Endothelial cell (in vitro differentiated cells): ENCODE data around the gene ETNPPL. TPM values are rescaled to one million over a fixed set of nuclear protein-coding genes. Genes with fewer than 3 reads are reported as not detected.

Experiments used
- DNase-seq: peaks from one replicate; pipeline ENCODE4 v3.0.0; 2021; ENCODE audit warnings: low spot score
- H3K27ac Mint-ChIP-seq: one replicate; pipeline ENCODE4 v1.8.0; 2021; ENCODE audit warnings: mixed read lengths, inconsistent platforms; ENCODE audit not compliant: unreplicated experiment
- H3K27me3 Mint-ChIP-seq: one replicate; pipeline ENCODE4 v1.8.0; 2021; ENCODE audit warnings: mild to moderate bottlenecking, moderate library complexity, mixed read lengths, inconsistent platforms; ENCODE audit not compliant: unreplicated experiment
- H3K36me3 Mint-ChIP-seq: one replicate; pipeline ENCODE4 v1.8.0; 2021; ENCODE audit warnings: mild to moderate bottlenecking, low read depth, mixed read lengths, inconsistent platforms; ENCODE audit not compliant: unreplicated experiment
- H3K4me1 Mint-ChIP-seq: one replicate; pipeline ENCODE4 v1.8.0; 2021; ENCODE audit warnings: mild to moderate bottlenecking, mixed read lengths, inconsistent platforms; ENCODE audit not compliant: unreplicated experiment
- H3K4me3 Mint-ChIP-seq: one replicate; pipeline ENCODE4 v1.8.0; 2021; ENCODE audit warnings: mild to moderate bottlenecking, mixed read lengths, inconsistent platforms; ENCODE audit not compliant: unreplicated experiment
- H3K9me3 Mint-ChIP-seq: one replicate; pipeline ENCODE4 v1.8.0; 2021; ENCODE audit warnings: mixed read lengths, inconsistent platforms; ENCODE audit not compliant: unreplicated experiment
- CTCF ChIP-seq: fragments of 200-600 bp; sonication (generic); IDR thresholded peaks from one replicate; pipeline ENCODE4 v1.5.0; 2021; ENCODE audit warnings: antibody characterized with exemption; ENCODE audit not compliant: unreplicated experiment
- total RNA-seq: library from RNA; stranded (reverse); fragmentation: NEBNext Ultra II Directional; extraction: Animal tissue kit (Norgen Biotek cat#: 25700); gene quantifications from one replicate; pipeline ENCODE4 v1.2.1, GENCODE V29; 2021; ENCODE audit not compliant: unreplicated experiment

Gene ETNPPL
- total RNA-seq, 1 donor from 2014 or later: not detected

- no peak overlapping the region for H3K4me3 Mint-ChIP-seq
- no peak for TF ChIP-seq CTCF
- H3K27me3 Mint-ChIP-seq: peaks cover 2% of the 10 kb centered on the region
- no peaks in the 10 kb centered on the region for H3K4me1 Mint-ChIP-seq
- no peaks in the 10 kb centered on the region for H3K36me3 Mint-ChIP-seq
- DNase-seq: no peak
- H3K9me3 Mint-ChIP-seq: no peaks in the 10 kb centered on the region
- no peak overlapping the region for H3K27ac Mint-ChIP-seq
Observed at GRCh38 chr4:108738003-108738706, 24.7 kb downstream of the ETNPPL start.

- Mint-ChIP-seq H3K9me3 (no peaks in the 10 kb centered on the region), H3K4me1 (no peaks in the 10 kb centered on the region), H3K36me3 (no peaks in the 10 kb centered on the region), H3K27ac (no peak overlapping the region), H3K27me3 (no peaks in the 10 kb centered on the region), H3K4me3 (no peak overlapping the region)
- DNase-seq: no peak
- TF ChIP-seq CTCF: no peak
Observed at GRCh38 chr4:108731006-108731405, 31.8 kb downstream of the ETNPPL start.

GRCh38 chr4:108730579-108730978, 32.3 kb downstream of the ETNPPL start:
- Mint-ChIP-seq H3K4me3 (no peak overlapping the region), H3K36me3 (no peaks in the 10 kb centered on the region)
- no peak for DNase-seq

DNA sequence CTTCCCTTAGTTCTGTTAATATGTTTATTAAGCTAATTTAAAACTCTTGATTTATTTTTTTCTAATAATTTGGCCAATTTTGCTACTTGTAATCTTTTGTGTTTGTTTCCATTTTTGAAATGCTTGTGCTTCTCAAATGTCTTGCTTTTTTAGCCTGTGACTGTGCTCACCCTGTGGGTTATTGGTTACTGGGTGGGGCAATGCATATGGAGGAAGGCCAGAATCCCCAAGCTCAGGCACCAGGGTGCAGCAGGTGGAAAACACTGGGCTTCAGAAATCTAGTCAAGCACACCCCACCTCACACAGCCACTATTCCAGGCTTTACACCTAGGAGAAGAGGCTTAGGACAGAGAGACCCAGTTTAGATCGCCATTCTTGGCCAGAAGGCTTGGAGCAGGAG, 33.1 kb downstream of the ETNPPL start:
- no peak overlapping the region for H3K27ac Mint-ChIP-seq
- H3K36me3 Mint-ChIP-seq: no peaks in the 10 kb centered on the region
- H3K4me3 Mint-ChIP-seq: no peak overlapping the region
- TF ChIP-seq CTCF: no peak
- H3K9me3 Mint-ChIP-seq: no peaks in the 10 kb centered on the region
- H3K4me1 Mint-ChIP-seq: no peaks in the 10 kb centered on the region
- no peak for DNase-seq
- no peaks in the 10 kb centered on the region for H3K27me3 Mint-ChIP-seq

More at GRCh38 chr4:108730579-108730978, 32.3 kb downstream of the ETNPPL start:
- H3K27me3 Mint-ChIP-seq: no peaks in the 10 kb centered on the region
- H3K4me1 Mint-ChIP-seq: no peaks in the 10 kb centered on the region
- no peak for TF ChIP-seq CTCF
- no peak overlapping the region for H3K27ac Mint-ChIP-seq
- H3K9me3 Mint-ChIP-seq: no peaks in the 10 kb centered on the region

GRCh38 chr4:108725457-108725856, 37.4 kb downstream of the ETNPPL start:
- Mint-ChIP-seq H3K27ac (no peak overlapping the region), H3K4me3 (no peak overlapping the region), H3K36me3 (no peaks in the 10 kb centered on the region), H3K27me3 (peaks cover 2% of the 10 kb centered on the region), H3K9me3 (peaks cover 3% of the 10 kb centered on the region), H3K4me1 (no peaks in the 10 kb centered on the region)
- no peak for TF ChIP-seq CTCF
- no peak for DNase-seq
